ENCODE measurements around the gene TLCD5.

TLCD5 gene

DNA sequence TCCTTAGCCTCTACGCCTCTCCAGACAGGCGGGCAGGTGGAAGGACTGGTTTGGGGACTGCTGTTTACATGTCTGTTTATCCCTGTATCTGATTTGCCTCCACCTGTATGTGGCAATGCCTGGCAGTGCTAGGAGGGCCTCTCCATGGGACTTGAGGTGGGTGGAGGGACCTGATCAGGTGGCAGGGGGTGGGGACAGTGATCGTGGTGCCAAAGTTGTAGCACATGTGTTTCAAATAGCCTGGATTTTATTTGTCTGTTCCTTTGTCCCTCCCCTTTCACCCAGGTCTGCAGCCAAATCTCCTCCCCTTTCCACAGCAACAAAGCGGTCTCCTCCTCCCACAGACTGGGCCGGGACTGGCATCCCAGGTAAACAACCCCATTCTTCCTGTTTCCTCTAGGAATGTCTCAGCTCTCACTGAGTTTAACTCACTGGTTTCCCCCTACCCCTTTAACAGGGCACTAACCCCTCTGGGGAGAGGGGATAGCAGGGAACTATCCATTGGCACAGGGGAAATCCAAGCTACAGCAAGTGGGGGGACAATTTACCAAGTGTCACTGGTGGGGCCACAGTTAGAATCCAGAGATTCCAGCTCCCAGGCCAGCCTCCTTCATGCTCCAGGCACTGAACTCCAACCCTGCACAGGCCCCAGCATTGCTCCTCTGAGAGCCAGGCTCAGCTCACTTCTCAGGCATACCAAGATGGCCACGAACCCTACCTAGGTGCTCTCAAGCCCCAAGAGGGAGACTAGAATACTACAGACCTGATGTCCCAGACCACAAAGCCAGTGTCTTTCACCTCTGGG lies 22.9 kb upstream of the TLCD5 start:
- DNase-seq (no peak), ATAC-seq (no peak)
- Mint-ChIP-seq H3K4me3 (no peak overlapping the region), H3K27ac (no peak overlapping the region), H3K4me1 (no peaks in the 10 kb centered on the region), H3K27me3 (peaks cover 24% of the 10 kb centered on the region), H3K36me3 (ENCODE audit: low read depth) (no peaks in the 10 kb centered on the region), H3K9me3 (no peaks in the 10 kb centered on the region)

DNA sequence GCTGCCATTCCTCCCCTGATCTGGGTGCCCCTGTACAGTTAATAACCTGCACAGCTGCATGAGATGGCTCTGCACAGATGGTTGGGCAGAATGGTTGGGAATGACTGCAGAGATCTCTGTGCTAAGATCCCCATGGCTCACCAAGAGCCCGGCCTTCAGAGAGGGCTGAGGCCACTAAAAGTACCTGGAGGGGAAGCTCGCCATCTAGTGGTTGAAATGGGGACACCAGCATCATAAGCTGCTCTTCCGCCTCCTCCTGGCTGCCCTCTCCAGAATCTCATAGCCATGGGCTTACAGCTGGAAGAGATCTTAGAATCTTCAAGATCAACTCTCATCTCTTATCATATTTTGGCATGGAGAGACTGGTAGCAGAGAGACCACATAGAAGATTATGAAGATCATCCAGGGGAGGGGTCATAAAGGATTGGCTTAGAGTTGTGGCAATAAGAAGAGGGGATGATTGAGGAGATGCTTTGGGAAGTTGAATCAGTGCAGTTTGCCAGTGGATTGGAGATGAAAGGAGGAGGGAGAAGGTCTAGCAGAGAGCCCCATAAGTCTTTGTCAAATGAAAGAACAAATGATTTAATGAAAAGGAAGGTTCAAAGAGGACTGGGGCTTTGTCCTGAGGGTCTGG lies 22.0 kb upstream of the TLCD5 start:
- H3K4me1 Mint-ChIP-seq = no peaks in the 10 kb centered on the region
- H3K4me3 Mint-ChIP-seq = no peak overlapping the region
- H3K27me3 Mint-ChIP-seq = peaks cover 21% of the 10 kb centered on the region
- no peaks in the 10 kb centered on the region for H3K9me3 Mint-ChIP-seq
- H3K36me3 Mint-ChIP-seq (ENCODE audit: low read depth) = no peaks in the 10 kb centered on the region
- no peak overlapping the region for H3K27ac Mint-ChIP-seq
- DNase-seq (peak; percentile 72), ATAC-seq (peak; percentile 82)

DNA sequence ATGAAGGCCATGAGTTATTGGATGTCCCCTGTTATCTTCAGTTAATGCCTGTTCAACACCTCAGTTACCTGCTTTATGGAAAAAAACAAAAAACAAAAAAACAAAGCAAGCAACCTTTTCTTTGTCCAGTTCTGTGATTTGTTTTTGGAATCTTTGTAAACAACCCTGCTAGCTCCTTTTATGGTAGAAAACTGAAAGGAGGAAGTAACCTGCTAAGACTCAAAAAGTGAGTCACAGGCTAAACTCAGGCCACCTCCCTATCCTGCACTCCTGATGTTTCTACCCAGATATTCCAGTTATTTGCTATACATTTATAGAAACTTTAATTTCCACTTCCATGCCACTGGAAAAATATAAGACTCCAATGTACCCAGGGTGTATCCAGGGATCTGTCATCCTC lies 20.6 kb upstream of the TLCD5 start:
- H3K36me3 Mint-ChIP-seq (ENCODE audit: low read depth) = no peaks in the 10 kb centered on the region
- H3K27me3 Mint-ChIP-seq = peaks cover 19% of the 10 kb centered on the region
- no peaks in the 10 kb centered on the region for H3K4me1 Mint-ChIP-seq
- no peak overlapping the region for H3K4me3 Mint-ChIP-seq
- no peak for ATAC-seq
- no peak for DNase-seq
- no peaks in the 10 kb centered on the region for H3K9me3 Mint-ChIP-seq
- H3K27ac Mint-ChIP-seq = no peak overlapping the region

DNA sequence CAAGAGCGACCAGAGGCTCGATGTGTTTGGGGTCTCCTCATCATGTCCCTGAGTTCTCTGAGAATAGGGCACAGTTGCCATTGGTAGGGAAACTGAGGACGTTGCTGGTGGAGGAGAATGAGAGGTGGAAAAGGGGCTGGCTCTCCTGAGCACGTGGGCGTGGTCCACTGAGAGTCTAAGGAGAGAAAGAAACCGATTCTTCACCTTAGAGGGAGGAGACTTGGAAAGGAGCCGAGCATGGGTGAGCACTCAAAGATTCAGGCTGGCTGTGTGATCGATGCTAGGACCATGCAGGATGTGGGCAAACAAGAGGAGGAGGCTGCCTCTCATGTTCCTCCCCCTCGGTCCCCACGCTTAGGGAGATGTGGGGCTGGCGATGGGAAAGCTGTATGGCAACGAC lies 19.8 kb upstream of the TLCD5 start:
- peaks cover 13% of the 10 kb centered on the region for H3K27me3 Mint-ChIP-seq
- H3K36me3 Mint-ChIP-seq (ENCODE audit: low read depth) = no peaks in the 10 kb centered on the region
- H3K4me1 Mint-ChIP-seq = no peaks in the 10 kb centered on the region
- no peak overlapping the region for H3K27ac Mint-ChIP-seq
- ATAC-seq (no peak), DNase-seq (no peak)
- H3K9me3 Mint-ChIP-seq = no peaks in the 10 kb centered on the region
- H3K4me3 Mint-ChIP-seq = no peak overlapping the region

DNA sequence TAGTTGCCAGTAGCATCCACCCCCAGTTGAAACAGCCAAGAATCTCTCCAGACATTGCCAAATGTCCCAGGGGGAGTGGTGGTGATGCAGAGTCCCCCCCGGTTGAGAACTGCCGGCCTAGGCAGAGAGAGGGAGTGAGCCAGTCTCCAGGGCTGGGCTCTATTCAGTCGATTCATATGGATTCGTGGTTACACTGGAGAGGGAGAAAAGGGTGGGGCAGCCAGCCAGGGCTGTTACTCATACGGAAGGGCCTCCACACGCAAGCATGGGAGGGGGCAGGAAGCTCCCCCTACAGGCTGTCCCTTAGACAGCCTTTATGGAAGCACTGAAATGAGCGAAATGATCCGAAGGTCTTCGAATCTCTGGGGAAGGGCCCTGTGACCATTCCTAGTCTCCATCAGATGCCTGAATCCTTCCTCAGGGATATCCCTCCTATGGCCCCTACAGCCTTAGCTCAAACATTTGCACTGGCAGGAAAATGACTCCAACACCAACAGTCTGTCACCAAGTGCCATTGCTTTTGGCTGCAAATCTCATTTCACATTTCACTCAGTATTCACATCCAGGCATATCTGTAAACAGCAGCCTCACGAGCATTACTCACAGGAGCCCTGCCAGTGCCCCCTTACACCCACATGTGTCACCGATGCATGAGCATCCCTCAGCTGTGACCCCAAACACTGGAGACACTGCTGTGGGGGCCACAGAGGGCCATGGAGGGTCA lies 18.4 kb upstream of the TLCD5 start:
- ATAC-seq (no peak), DNase-seq (no peak)
- no peak overlapping the region for H3K4me3 Mint-ChIP-seq
- H3K9me3 Mint-ChIP-seq = no peaks in the 10 kb centered on the region
- H3K27me3 Mint-ChIP-seq = peaks cover 10% of the 10 kb centered on the region
- no peaks in the 10 kb centered on the region for H3K36me3 Mint-ChIP-seq (ENCODE audit: low read depth)
- H3K4me1 Mint-ChIP-seq = no peaks in the 10 kb centered on the region
- H3K27ac Mint-ChIP-seq = no peak overlapping the region

DNA sequence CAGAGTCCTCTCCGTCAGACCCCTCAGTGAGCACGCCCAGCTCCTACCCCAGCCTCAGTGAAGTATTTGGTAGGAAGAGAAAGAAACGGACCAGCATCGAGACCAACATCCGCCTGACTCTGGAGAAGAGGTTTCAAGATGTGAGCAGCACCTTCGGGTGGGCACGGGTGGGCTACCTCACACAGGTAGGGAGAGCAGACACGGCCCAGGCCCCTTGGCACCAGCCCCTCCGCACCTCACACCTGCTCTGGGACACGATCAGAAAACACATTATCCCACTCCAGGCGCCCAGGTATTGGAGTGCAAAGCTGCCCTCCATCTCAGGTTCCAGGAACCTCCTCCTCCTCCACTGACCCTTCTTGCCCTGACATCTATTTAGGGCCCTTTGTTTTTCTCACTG lies 17.6 kb upstream of the TLCD5 start:
- DNase-seq (no peak), ATAC-seq (no peak)
- Mint-ChIP-seq H3K27ac (no peak overlapping the region), H3K9me3 (no peaks in the 10 kb centered on the region), H3K4me1 (no peaks in the 10 kb centered on the region), H3K27me3 (peaks cover 7% of the 10 kb centered on the region), H3K4me3 (no peak overlapping the region), H3K36me3 (ENCODE audit: low read depth) (no peaks in the 10 kb centered on the region)

DNA sequence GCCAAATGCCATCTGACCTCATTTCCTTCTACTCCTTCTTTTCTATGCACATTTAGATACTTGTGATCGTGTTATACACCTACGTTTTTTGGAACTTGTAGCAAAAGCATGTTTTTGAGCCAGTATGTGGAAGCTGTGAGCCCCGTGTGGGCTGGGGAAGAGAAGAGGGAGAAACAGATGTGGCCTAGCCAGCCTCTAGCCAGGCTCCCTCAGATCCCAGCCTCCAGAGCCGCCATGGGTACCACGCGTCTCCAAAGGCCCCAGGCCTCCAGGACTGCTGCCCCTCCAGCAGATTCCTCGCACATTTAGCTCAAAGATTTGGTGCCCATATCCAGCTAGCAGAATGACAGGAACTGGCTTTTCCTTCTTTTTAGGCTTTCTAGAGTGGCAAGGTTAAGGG lies 17.0 kb upstream of the TLCD5 start:
- no peaks in the 10 kb centered on the region for H3K4me1 Mint-ChIP-seq
- H3K27me3 Mint-ChIP-seq = peaks cover 9% of the 10 kb centered on the region

DNA sequence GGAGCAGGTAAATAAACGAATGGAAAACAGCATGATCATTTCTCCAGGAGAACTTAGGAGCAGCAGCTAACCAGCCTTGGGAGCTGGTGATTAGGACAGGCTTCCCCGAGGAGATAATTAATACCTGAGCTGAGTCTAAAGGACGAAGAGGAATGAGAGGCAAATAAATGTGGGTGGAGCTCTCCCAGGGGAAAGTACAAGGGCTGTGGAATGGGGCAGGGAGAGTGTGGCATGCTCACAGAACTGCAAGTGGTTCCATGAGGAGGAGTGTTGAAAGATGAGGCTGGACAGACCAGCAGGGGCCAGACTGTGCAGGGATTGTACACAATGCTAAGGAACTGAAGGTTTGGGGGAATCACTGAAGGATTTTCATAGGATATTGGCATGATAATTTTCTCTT lies 14.2 kb upstream of the TLCD5 start:
- Mint-ChIP-seq H3K27me3 (peaks cover 6% of the 10 kb centered on the region), H3K9me3 (no peaks in the 10 kb centered on the region), H3K36me3 (ENCODE audit: low read depth) (no peaks in the 10 kb centered on the region), H3K27ac (no peak overlapping the region), H3K4me3 (no peak overlapping the region), H3K4me1 (no peaks in the 10 kb centered on the region)
- DNase-seq (no peak), ATAC-seq (no peak)

More for the DNA sequence above, 17.0 kb upstream of the TLCD5 start:
- no peak overlapping the region for H3K27ac Mint-ChIP-seq
- ATAC-seq (no peak), DNase-seq (no peak)
- no peak overlapping the region for H3K4me3 Mint-ChIP-seq
- H3K9me3 Mint-ChIP-seq = no peaks in the 10 kb centered on the region
- no peaks in the 10 kb centered on the region for H3K36me3 Mint-ChIP-seq (ENCODE audit: low read depth)

DNA sequence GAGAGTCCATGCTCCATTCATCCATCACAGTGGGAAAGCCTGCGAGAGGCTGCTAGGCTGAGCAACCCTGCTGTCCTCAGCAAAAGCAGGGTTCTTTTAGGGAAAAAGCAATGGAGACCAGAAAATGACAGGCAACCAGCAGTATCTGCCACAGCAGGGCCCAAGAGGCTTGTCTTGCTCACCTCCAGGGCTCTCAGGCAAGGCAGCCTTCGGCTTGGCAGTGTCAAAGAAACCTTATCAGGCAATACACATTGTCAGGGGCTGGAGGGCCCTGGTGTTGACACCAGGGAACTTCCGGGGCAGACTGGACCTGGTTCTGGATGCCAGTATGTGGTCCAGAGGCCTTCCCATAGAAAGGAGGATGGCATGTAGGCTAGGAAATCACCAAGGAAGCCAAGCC lies 10.2 kb upstream of the TLCD5 start:
- H3K27ac Mint-ChIP-seq = no peak overlapping the region
- H3K4me1 Mint-ChIP-seq = no peaks in the 10 kb centered on the region
- no peak overlapping the region for H3K4me3 Mint-ChIP-seq
- no peak for ATAC-seq
- H3K9me3 Mint-ChIP-seq = no peaks in the 10 kb centered on the region
- no peak for DNase-seq
- no peaks in the 10 kb centered on the region for H3K36me3 Mint-ChIP-seq (ENCODE audit: low read depth)
- H3K27me3 Mint-ChIP-seq = peaks cover 23% of the 10 kb centered on the region

DNA sequence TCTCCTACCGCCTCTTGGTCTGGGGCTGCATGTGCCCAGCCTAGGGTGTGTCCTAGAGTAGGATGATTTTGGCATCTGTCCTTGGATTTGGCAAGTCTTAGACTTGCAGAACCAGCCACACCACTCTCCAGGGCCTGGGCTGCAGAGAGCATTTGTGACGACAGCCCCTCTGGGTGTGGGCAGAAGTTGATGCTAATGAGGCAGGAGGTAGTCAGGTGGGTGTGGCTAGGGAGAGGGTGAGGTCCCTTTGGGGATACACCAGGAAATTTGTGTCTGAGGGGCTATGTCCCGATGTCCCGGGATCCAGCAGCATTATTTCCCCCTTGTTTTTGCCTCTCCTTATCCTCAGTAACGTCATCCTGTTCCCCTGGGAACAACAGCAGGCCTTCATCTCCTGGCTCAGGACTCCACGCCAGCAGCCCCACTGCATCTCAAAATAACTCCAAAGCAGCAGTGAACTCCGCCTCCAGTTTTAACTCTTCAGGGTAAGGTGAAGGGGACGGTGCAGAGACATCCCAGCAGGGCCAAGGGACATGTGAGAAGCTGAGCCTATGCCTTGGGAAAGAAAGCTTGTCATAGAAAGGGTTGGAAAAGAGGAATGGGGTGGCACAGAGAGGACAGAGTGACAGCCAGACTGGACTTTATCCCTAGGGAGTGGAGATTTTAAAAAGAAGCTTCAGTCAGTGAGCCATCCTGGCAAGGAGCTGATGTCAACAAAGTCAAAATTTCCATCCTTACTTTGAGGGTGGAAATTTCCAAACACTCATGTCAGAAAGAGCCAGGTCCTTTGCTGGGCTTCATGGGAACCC lies 8.0 kb upstream of the TLCD5 start:
- Mint-ChIP-seq H3K36me3 (ENCODE audit: low read depth) (no peaks in the 10 kb centered on the region), H3K9me3 (no peaks in the 10 kb centered on the region), H3K27ac (no peak overlapping the region), H3K27me3 (peaks cover 33% of the 10 kb centered on the region), H3K4me3 (no peak overlapping the region), H3K4me1 (no peaks in the 10 kb centered on the region)
- ATAC-seq (no peak), DNase-seq (no peak)

DNA sequence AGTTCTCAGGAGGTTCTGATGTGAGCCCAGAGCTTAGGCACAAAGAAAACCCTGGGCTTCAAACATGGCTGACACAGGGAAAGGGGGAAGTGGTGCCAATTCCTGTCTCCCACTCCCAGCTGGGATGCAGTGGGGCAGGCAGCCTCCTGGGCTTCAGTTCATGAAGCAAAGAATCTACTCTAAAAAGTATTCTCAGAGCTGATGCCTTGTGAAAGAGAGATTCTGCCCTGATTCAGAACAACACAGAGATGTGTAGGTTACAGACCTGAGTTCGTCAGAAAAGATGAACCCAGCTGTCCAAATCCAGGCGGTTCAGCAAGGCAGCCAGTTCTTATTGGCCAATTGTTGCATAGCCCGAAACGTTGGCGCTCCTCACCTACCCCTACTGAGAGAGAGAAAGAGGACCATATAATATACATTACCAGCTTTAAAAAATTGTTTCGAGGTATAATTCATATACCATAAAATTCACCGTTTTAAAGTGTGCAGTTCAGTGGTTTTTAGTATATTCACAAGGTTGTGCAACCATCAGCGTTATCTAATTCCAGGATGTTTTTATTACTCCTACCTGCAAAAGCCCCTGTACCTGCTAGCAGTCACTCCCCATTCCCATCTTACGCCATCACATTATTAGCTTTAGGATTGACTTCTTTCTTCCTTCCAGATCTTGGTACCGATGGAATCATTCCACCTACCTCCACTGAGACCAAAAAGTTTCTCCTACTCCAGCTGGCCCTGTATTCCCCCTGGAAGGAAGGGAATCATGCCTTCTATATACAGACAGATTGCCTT lies 7.2 kb upstream of the TLCD5 start:
- DNase-seq (no peak), ATAC-seq (no peak)
- Mint-ChIP-seq H3K27me3 (peaks cover 37% of the 10 kb centered on the region), H3K27ac (no peak overlapping the region), H3K4me3 (no peak overlapping the region), H3K4me1 (no peaks in the 10 kb centered on the region), H3K9me3 (no peaks in the 10 kb centered on the region), H3K36me3 (ENCODE audit: low read depth) (no peaks in the 10 kb centered on the region)

DNA sequence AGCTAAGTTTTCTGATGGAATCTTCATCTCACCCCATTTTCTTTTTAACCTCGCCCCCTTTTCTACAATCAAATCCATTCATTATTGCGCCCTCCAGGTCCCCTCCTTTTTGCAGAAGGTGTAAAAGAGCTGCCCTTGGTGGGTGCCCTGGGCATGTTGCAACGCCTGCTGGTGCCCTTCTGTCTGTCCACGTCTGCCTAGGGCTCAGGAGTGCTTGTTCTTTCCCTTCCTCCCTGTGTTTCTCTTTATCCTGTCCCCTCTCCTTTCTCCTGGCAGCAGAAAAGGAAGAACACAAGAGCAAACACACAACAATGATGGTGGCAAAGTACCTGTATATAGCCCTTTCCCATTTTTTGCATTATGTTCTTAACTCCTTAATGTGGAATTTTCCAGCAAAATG lies 6.2 kb upstream of the TLCD5 start:
- H3K4me1 Mint-ChIP-seq = no peaks in the 10 kb centered on the region
- H3K36me3 Mint-ChIP-seq (ENCODE audit: low read depth) = no peaks in the 10 kb centered on the region
- ATAC-seq (no peak), DNase-seq (no peak)
- H3K27ac Mint-ChIP-seq = no peak overlapping the region
- H3K27me3 Mint-ChIP-seq = peaks cover 40% of the 10 kb centered on the region
- H3K4me3 Mint-ChIP-seq = no peak overlapping the region
- no peaks in the 10 kb centered on the region for H3K9me3 Mint-ChIP-seq

DNA sequence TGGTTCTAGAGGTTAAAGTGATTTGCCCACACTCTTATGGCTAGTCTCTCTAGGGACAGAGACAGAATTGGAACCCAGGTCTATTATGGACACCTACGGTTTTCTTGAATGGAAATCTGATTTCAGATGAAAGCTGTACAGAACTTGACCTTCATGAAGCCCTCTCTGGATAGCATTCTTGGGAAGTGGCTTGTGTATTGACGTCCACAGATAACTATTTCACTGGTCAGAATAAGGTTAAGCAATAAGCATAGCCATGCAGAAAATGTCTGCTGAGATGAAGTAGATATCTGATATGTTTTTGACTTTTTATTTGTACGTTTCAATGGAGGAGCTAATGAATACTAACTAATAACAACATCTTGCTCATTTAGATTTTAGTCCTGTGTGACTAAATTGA lies 1.1 kb downstream of the TLCD5 start:
- H3K4me3 Mint-ChIP-seq = peak overlapping the region; percentile 68
- no peaks in the 10 kb centered on the region for H3K36me3 Mint-ChIP-seq (ENCODE audit: low read depth)
- H3K4me1 Mint-ChIP-seq = peaks cover 15% of the 10 kb centered on the region
- H3K9me3 Mint-ChIP-seq = no peaks in the 10 kb centered on the region
- H3K27ac Mint-ChIP-seq = no peak overlapping the region
- ATAC-seq = no peak
- no peak for DNase-seq
- H3K27me3 Mint-ChIP-seq = peaks cover 72% of the 10 kb centered on the region

DNA sequence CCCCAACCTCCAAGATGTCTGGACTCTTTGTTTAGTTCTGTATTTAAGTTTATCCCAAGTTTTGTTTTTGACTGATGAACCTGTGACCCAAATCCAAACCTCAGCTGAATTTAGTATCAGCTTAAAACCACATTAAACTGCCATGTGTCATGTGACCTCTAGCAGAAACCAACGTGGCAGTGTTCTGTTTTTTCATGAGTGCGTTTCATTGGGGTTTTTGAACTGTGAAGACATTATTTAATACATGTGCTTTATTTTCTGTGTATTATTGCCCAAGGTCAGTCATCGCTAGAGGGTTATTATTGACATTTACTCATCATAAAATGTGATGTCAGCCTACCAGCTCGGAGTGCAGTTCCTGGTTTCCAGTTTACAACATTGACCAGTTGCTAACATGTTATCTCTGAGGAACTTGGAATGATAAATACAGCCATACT lies 1.8 kb downstream of the TLCD5 start:
- Mint-ChIP-seq H3K4me3 (no peak overlapping the region), H3K27ac (no peak overlapping the region), H3K9me3 (no peaks in the 10 kb centered on the region), H3K27me3 (peaks cover 69% of the 10 kb centered on the region), H3K36me3 (ENCODE audit: low read depth) (no peaks in the 10 kb centered on the region), H3K4me1 (peaks cover 15% of the 10 kb centered on the region)
- DNase-seq (no peak), ATAC-seq (no peak)
